Measurements from ENCODE around the gene ICAM1.
"Not testable (repeated sequence)": the region's sequence is repeated elsewhere in the genome, so short reads cannot be mapped to it uniquely, and the experiment has no call there.

ICAM1 gene, protein sequence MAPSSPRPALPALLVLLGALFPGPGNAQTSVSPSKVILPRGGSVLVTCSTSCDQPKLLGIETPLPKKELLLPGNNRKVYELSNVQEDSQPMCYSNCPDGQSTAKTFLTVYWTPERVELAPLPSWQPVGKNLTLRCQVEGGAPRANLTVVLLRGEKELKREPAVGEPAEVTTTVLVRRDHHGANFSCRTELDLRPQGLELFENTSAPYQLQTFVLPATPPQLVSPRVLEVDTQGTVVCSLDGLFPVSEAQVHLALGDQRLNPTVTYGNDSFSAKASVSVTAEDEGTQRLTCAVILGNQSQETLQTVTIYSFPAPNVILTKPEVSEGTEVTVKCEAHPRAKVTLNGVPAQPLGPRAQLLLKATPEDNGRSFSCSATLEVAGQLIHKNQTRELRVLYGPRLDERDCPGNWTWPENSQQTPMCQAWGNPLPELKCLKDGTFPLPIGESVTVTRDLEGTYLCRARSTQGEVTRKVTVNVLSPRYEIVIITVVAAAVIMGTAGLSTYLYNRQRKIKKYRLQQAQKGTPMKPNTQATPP

DNA sequence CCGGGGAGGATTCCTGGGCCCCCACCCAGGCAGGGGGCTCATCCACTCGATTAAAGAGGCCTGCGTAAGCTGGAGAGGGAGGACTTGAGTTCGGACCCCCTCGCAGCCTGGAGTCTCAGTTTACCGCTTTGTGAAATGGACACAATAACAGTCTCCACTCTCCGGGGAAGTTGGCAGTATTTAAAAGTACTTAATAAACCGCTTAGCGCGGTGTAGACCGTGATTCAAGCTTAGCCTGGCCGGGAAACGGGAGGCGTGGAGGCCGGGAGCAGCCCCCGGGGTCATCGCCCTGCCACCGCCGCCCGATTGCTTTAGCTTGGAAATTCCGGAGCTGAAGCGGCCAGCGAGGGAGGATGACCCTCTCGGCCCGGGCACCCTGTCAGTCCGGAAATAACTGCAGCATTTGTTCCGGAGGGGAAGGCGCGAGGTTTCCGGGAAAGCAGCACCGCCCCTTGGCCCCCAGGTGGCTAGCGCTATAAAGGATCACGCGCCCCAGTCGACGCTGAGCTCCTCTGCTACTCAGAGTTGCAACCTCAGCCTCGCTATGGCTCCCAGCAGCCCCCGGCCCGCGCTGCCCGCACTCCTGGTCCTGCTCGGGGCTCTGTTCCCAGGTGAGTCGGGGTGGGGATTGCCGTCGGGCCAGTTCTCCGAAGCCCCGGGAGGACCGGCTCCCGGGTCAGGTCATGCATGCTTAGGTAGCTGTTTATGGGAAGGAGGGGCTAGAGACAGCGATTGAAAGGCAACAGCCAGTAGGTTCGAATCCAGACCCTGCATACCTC, at the start of gene ICAM1:
ICAM1 (plus strand) TSS at position 505 of the 779 bp plus-strand sequence; CDS start at position 545, 40 bp downstream.
- peak; percentile 86 for DNase-seq (ENCODE audit: low spot score)

DNA sequence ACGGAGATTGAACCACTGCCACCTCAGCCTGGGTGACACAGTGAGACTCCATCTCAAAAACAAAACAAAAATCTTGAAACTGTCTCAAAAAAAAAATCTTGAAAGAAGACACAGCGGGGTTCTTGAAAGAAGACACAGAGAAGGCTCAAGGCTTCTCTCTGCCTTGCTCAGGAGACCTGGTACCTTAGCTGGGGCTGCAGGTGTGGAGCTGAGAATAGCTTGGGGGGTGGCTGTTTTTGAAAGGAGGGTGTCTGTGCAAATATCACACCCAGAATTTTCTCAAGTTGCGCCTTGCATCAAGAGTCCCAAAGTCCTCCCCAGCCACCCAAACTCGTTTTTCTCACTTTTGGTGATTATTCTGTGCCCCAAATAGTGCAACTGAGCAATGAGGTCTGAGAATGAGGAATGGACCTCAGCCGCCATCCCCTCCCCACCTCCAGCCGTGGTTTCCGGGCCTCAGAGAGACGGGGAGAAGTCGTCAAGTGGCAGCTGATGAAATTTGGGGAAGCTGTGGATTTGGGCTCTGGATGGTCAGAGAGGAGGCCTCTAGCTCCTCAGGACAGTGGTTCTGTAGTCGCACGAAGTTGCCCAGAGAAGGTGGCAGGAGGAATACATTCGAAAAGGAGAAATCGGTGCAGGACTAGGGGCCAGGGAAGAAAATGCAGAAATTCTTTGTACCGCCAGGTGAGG, 48.6 kb upstream of the ICAM1 start:
- no peak for DNase-seq (ENCODE audit: low spot score)

- DNase-seq (ENCODE audit: low spot score) = no peak
Measured at GRCh38 chr19:10223488-10224213, 47.3 kb upstream of the ICAM1 start.

GRCh38 chr19:10224337-10224736, 46.6 kb upstream of the ICAM1 start:
- DNase-seq (ENCODE audit: low spot score) = no peak

GRCh38 chr19:10226021-10226375, 44.9 kb upstream of the ICAM1 start:
- no peak for DNase-seq (ENCODE audit: low spot score)

DNA sequence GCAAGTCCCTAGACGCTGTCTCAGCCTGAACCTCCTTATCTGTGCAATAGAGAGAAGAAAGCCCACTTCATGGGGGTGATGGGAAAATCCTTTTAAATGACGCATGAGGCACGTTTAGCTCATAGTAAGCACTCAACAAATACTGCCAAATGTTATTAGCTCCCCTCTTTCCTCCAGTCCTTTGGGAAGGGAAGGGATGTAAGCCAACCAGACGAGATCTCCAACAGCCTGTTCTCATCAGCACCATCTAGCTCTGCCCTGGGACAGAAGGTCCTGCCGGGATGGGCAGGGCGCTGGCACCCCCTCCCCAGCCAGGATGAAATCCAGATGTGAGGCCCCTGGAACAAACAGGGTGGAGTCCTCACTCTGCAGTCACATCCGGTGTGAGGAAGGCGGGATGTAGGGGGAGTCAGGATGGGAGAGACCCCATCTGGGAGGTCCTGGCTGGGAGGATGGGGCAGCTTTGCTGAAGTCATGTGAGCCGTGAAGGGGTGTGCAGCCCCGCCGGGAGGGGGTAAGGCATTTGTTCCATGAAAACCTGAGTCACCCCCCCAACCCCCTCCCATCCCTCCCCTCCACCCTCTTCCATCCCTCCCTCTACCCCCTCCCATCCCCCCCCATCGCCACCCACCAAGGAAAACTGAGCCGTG, 44.4 kb upstream of the ICAM1 start:
- DNase-seq (ENCODE audit: low spot score) = peak; percentile 91

GRCh38 chr19:10227026-10227971, 43.6 kb upstream of the ICAM1 start:
- no peak for DNase-seq (ENCODE audit: low spot score)

- DNase-seq (ENCODE audit: low spot score) = no peak
Measured at GRCh38 chr19:10228393-10228792, 42.5 kb upstream of the ICAM1 start.

- no peak for DNase-seq (ENCODE audit: low spot score)
Measured at GRCh38 chr19:10228920-10229319, 42.0 kb upstream of the ICAM1 start.

DNA sequence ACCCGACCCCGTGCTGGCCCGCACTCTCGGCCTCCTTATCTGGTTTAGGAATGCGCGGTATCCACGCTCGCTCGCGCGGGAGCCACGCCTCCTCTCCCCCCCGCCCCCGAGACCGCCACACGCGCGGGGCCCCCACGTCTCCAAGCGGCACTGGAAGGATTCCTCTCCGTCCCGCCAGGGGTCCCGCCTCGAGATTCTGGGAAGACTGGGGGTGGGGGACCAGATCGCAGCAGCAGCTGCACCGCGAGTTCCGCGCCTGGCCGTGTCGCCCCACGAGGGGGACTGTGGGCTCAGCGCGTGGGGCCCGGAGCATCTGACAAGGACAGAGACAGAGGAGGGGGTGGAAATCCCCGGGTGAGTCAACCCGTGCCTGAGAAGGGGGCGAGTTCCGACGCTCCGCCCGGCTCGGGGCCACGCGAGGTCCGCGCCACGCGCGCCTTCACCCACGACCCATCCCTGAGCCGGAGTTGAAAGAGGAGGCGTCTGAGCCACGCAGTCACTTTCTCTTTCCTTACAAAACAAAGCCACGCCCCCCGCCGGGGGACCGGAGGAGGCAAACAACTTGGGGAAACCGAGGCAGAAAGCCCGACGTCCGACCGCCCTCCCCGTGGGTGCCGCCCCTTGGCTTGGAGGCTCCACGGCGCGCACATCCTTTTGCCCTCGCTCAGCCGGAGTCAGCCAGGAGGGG, 40.6 kb upstream of the ICAM1 start:
- DNase-seq (ENCODE audit: low spot score) = peak; percentile 75

DNA sequence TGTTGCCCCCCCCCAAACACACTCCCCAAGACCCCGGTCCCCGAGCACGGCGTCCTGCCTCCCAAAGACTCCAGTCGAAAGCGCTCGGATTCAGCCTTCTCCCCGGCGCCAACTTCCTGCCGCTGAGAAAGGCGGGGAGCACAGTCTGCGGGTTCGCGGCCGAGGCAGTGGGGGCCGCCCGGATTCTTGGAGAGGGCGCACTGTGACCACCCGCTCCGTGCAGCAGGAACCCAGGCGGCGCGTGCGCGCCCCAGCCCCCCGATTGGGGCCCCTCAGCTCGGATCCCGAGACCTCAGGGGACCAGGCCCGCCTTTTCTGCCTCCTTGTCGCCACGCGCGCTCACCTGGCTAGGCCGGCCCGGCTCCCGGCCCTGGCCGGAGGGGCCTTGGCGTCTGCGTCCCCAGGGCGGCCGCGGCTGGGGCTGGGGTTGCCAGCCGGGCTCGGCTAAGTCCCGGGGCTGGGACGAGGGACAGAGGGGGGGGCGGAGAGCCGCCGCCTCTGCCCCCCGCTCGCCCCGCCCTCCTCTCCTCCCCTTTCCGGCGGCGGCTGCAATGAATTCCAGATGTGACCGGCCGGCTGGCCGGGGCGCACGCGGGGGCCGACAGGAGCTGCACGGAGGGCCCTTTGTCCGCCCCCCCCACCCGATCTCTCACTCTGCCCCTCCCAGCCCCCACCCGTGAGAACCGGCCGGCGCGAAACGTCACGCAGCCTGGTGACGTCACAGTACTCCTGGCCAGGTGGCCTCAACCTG, 39.9 kb upstream of the ICAM1 start, which contains the start of gene S1PR2:
S1PR2 (minus strand) TSS at position 471 of the 751 bp plus-strand sequence. CDS start 6,426 bp downstream, outside the sequence.
- peak; percentile 92 for DNase-seq (ENCODE audit: low spot score)

DNA sequence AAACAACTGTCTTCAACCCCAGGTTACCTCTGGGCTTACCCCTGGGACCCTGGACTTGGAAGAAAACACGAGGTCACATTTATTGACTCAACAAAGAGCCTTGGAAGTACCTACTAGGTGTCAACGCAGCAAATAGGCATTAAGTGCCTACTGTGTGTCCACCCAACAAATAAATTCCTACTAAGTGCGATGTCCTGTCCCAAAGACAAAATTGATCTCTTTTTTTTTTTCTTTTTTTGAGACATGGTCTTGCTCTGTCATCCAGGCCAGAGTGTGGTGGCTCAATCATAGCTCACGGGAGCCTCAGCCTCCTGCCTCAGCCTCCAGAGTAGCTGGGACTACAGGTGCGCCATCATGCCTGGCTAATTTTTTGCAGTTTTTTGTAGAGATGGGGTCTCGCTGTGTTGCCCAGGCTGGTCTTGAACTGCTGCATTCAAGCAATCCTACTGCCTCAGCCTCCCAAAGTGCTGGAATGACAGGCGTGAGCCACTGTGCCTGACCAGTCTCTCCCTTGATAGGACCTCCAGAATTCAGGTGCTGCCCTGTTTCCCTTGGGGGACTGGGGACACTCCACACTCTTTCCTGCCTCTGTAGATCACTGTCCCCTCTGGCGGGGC, 39.2 kb upstream of the ICAM1 start:
- DNase-seq (ENCODE audit: low spot score) = no peak

DNA sequence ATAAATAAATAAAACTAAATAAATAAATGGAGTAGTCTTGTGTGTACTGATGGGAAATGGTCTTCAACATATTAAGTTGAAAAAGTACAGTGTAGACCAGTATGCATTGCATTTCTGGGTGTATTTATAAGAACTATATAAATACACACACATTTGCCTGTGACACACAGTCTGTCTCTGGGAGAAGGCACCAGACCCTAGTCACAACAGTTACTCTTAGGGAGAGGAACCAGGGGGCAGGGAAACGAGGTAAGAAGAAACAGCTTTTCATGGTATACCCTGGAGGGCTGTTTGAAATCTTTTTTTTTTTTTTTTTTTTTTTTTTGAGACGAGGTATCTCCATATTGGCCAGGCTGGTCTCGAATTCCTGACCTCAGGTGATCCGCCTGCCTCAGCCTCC, 37.0 kb upstream of the ICAM1 start:
- DNase-seq (ENCODE audit: low spot score) = no peak

DNA sequence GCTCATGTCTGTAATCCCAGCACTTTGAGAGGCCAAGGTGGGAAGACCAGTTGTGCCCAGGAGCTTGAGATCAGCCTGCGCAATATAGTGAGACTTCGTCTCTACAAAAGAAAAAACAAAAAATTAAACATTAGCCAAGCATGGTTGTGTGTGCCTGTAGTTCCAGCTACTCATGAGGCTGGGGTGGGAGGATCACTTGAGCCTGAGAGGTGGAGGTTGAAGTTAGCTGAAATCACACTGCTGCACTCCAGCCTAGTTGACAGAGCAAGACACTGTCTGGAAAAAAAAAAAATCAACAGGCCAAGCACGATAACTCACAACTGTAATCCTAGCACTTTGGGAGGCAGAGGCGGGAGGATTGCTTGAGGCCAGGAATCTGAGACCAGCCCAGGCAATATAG, 35.9 kb upstream of the ICAM1 start:
- no peak for DNase-seq (ENCODE audit: low spot score)

- DNase-seq (ENCODE audit: low spot score) = not testable (repeated sequence)
Measured at GRCh38 chr19:10235409-10235808, 35.5 kb upstream of the ICAM1 start.

- no peak for DNase-seq (ENCODE audit: low spot score)
Measured at GRCh38 chr19:10237702-10238101, 33.2 kb upstream of the ICAM1 start.

DNA sequence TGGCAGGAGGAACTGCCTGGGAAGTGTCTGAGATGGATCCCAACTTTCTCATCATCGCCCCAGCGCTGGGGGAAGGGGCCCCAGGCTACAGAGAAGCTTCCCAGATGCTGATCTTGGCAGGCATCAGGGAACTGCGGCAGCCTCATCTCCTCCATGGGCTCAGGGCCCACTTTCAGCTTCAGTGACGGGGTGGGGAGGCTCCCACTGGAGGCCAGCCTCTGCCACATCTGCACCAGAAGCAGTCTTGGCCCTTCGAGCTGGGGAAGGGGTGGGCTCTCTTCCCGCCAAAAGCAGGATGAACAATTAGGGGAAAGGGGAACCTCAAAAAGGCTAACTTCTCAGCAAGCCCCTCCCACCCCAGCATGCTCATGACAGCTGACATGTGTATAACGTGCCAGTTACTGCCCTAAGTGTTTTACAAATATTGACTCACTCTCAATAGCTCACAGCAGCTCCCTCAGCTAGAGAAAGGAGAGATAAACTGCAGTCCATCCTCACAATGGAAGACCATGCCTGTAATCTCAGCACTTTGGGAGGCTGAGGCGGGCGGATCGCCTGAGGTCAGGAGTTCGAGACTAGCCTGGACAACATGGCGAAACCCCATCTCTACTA, 32.6 kb upstream of the ICAM1 start:
- DNase-seq (ENCODE audit: low spot score) = peak; percentile 90
